H1 (cell line): Measurements from ENCODE around the gene RPL28.

ENCODE experiments used
- CTCF ChIP-seq, 3 experiments: IDR thresholded peaks; 1 replicate in 2 of 3; 2 replicates in 1 of 3; pipeline versions ENCODE4 v1.5.1 to v1.6.1; 2011; ENCODE audit warnings: low read length in 3 of 3, mild to moderate bottlenecking in 3 of 3, inconsistent platforms in 2 of 3, low read depth in 1 of 3, moderate library complexity in 1 of 3; ENCODE audit not compliant: insufficient read depth in 1 of 3; ENCODE audit errors: control extremely low read depth in 1 of 3
- EZH2 ChIP-seq: fragments of 200-600 bp; sonication (generic); IDR thresholded peaks from 2 replicates; pipeline ENCODE4 v1.7.1; 2012; ENCODE audit warnings: low read depth, mild to moderate bottlenecking, moderate library complexity, low read length, inconsistent platforms; ENCODE audit not compliant: severe bottlenecking
- GTF2F1 ChIP-seq: IDR thresholded peaks from 2 replicates; pipeline ENCODE4 v1.6.1; 2012; ENCODE audit warnings: low read depth, low read length, improper control_type of control experiment, borderline replicate concordance
- JUN ChIP-seq: IDR thresholded peaks from 2 replicates; pipeline ENCODE4 v1.6.1; 2011; ENCODE audit warnings: low read depth, mild to moderate bottlenecking, improper control_type of control experiment, low read length
- MAFK ChIP-seq: IDR thresholded peaks from 2 replicates; pipeline ENCODE4 v1.6.1; 2012; ENCODE audit warnings: low read depth, mild to moderate bottlenecking, improper control_type of control experiment, low read length

- no peak for TF ChIP-seq CTCF (IDR thresholded peaks at IDR 0.05; ENCODE audit: control extremely low read depth in 1 of 3, insufficient read depth in 1 of 3, low read depth in 1 of 3, low read length in 3 of 3)
- no peak for TF ChIP-seq MAFK
- no peak for TF ChIP-seq GTF2F1
- no peak for TF ChIP-seq JUN
- no peak for TF ChIP-seq EZH2
Observed at GRCh38 chr19:55447421-55448174, 61.9 kb downstream of the RPL28 start.
